ENCODE results near the gene ADRA2A.

ADRA2A gene

GRCh38 chr10:111087968-111088505 is 11.2 kb downstream of the ADRA2A start:
- DNase-seq (ENCODE audit: low read depth): no peak
- no peak overlapping the region for H3K4me3 ChIP-seq (ENCODE audit: low read depth, low read length)
- no peak for TF ChIP-seq CTCF (IDR thresholded peaks at IDR 0.05; ENCODE audit: insufficient read depth, low read depth, low read length, missing control alignments)

GRCh38 chr10:111089293-111089692 is 12.5 kb downstream of the ADRA2A start:
- no peak for DNase-seq (ENCODE audit: low read depth)
- TF ChIP-seq CTCF (IDR thresholded peaks at IDR 0.05; ENCODE audit: insufficient read depth, low read depth, low read length, missing control alignments): no peak
- no peak overlapping the region for H3K4me3 ChIP-seq (ENCODE audit: low read depth, low read length)

GRCh38 chr10:111091833-111092232 is 15.0 kb downstream of the ADRA2A start:
- no peak for TF ChIP-seq CTCF (IDR thresholded peaks at IDR 0.05; ENCODE audit: insufficient read depth, low read depth, low read length, missing control alignments)

GRCh38 chr10:111093741-111094380 is 17.0 kb downstream of the ADRA2A start:
- H3K4me3 ChIP-seq (ENCODE audit: low read depth, low read length): no peak overlapping the region
- DNase-seq (ENCODE audit: low read depth): no peak
- no peak for TF ChIP-seq CTCF (IDR thresholded peaks at IDR 0.05; ENCODE audit: insufficient read depth, low read depth, low read length, missing control alignments)

More at GRCh38 chr10:111091833-111092232, 15.0 kb downstream of the ADRA2A start:
- no peak for DNase-seq (ENCODE audit: low read depth)
- H3K4me3 ChIP-seq (ENCODE audit: low read depth, low read length): no peak overlapping the region

GRCh38 chr10:111098679-111099437 is 22.0 kb downstream of the ADRA2A start:
- TF ChIP-seq CTCF (IDR thresholded peaks at IDR 0.05; ENCODE audit: insufficient read depth, low read depth, low read length, missing control alignments): peak; percentile 14
- DNase-seq (ENCODE audit: low read depth): peak; percentile 12
- H3K4me3 ChIP-seq (ENCODE audit: low read depth, low read length): no peak overlapping the region

GRCh38 chr10:111100198-111100597 is 23.4 kb downstream of the ADRA2A start:
- TF ChIP-seq CTCF (IDR thresholded peaks at IDR 0.05; ENCODE audit: insufficient read depth, low read depth, low read length, missing control alignments): no peak
- no peak for DNase-seq (ENCODE audit: low read depth)
- no peak overlapping the region for H3K4me3 ChIP-seq (ENCODE audit: low read depth, low read length)

Measured in GM12865 (cell line).